MM.1S (cell line): Measurements from ENCODE around the gene SP3.

Experiments used
- EZH2phosphoT487 ChIP-seq: fragments of 300-600 bp; sonication (generic); IDR thresholded peaks from 2 replicates; pipeline ENCODE4 v1.6.1; 2018; ENCODE audit warnings: antibody characterized with exemption, low read length
- TF ChIP-seq, protein P1 (sequence below): fragments of 300-600 bp; sonication (generic); IDR thresholded peaks from 2 replicates; pipeline ENCODE4 v1.5.1; 2016; ENCODE audit warnings: antibody characterized with exemption, low read length, mixed read lengths

DNA sequence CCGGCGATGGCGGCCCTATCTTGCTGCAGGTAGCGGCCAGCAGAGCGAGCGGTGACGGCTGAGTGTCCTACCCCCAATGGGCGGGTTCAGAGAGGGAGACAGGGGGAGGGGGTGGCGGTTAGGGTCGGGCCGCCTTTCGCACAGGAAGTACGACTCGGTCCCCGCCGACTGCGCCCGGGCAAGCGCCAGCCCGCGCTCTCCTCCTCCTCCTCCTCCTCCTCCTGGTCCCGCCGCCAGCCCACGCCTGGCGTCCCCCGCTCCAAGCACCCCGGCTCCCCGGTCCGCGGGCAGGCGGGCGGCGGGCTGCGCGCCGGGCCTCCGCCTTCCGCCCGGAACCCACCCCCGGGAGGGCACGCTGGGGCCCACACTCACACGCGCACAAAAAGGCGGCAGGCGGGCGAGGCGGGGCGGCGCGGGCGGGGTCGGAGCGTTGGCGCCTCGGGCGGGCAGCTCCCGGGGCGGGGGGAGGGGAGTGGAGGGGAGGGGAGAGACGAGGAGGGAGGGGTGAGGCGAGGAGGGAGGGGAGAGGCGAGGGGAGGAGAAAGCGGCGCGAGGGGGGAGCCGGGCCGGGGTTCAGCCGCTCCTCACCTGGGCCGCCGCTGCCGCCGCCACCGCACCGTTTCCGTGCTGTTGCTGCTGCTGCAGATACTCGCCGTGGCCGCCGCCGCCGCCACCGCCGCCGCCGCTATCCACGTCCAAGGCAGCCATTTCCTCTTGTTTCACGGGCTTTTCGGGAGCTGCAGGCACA, 1.2 kb downstream of the SP3 start:
- TF ChIP-seq, protein P1, sequence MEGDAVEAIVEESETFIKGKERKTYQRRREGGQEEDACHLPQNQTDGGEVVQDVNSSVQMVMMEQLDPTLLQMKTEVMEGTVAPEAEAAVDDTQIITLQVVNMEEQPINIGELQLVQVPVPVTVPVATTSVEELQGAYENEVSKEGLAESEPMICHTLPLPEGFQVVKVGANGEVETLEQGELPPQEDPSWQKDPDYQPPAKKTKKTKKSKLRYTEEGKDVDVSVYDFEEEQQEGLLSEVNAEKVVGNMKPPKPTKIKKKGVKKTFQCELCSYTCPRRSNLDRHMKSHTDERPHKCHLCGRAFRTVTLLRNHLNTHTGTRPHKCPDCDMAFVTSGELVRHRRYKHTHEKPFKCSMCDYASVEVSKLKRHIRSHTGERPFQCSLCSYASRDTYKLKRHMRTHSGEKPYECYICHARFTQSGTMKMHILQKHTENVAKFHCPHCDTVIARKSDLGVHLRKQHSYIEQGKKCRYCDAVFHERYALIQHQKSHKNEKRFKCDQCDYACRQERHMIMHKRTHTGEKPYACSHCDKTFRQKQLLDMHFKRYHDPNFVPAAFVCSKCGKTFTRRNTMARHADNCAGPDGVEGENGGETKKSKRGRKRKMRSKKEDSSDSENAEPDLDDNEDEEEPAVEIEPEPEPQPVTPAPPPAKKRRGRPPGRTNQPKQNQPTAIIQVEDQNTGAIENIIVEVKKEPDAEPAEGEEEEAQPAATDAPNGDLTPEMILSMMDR = no peak
- no peak for TF ChIP-seq EZH2phosphoT487
